HEK293T (cell line): Measurements from ENCODE around the gene MKX.

Source experiments
- CTCF ChIA-PET: fragments of 350-600 bp; formaldehyde crosslinking; extraction: SDS; loops from one replicate; lab custom pipeline; 2021; ENCODE audit warnings: antibody characterized with exemption, inconsistent platforms; lab: Yijun Ruan, JAX
- POLR2A ChIA-PET: fragments of 350-600 bp; formaldehyde crosslinking; extraction: SDS; loops from one replicate; lab custom pipeline; 2020; ENCODE audit warnings: antibody characterized with exemption, inconsistent platforms; lab: Yijun Ruan, JAX
- DNase-seq: peaks from one replicate; pipeline ENCODE4 v3.0.0; 2012; ENCODE audit warnings: mixed read lengths; ENCODE audit errors: extremely low spot score
- ARNT ChIP-seq: fragments of 450-650 bp; IDR thresholded peaks from 2 replicates; pipeline ENCODE4 v1.6.1; 2017; ENCODE audit warnings: mild to moderate bottlenecking
- BHLHE40 ChIP-seq: fragments of 450-650 bp; IDR thresholded peaks from 2 replicates; pipeline ENCODE4 v1.6.1; 2016; ENCODE audit warnings: mild to moderate bottlenecking, moderate library complexity, borderline replicate concordance
- CTBP1 ChIP-seq: fragments of 450-650 bp; IDR thresholded peaks from 2 replicates; pipeline ENCODE4 v1.6.1; 2016; ENCODE audit warnings: borderline replicate concordance
- ELF4 ChIP-seq: fragments of 450-650 bp; IDR thresholded peaks from 2 replicates; pipeline ENCODE4 v1.6.1; 2017; ENCODE audit warnings: antibody characterized with exemption
- FOXA1 ChIP-seq: fragments of 450-650 bp; IDR thresholded peaks from 2 replicates; pipeline ENCODE4 v1.6.1; 2016; ENCODE audit warnings: mild to moderate bottlenecking
- FOXK2 ChIP-seq: fragments of 450-650 bp; IDR thresholded peaks from 2 replicates; pipeline ENCODE4 v1.6.1; 2016; ENCODE audit warnings: mild to moderate bottlenecking
- FOXM1 ChIP-seq: fragments of 450-650 bp; IDR thresholded peaks from 2 replicates; pipeline ENCODE4 v1.6.1; 2017; ENCODE audit warnings: mild to moderate bottlenecking, borderline replicate concordance
- HDGF ChIP-seq: fragments of 450-650 bp; IDR thresholded peaks from 2 replicates; pipeline ENCODE4 v1.6.1; 2017; ENCODE audit warnings: antibody characterized with exemption, borderline replicate concordance
- L3MBTL2 ChIP-seq: fragments of 450-650 bp; conservative IDR thresholded peaks from 2 replicates; pipeline ENCODE4 v1.6.1; 2016; ENCODE audit warnings: mild to moderate bottlenecking
- LEF1 ChIP-seq: fragments of 450-650 bp; IDR thresholded peaks from 2 replicates; pipeline ENCODE4 v1.6.1; 2017; ENCODE audit warnings: mild to moderate bottlenecking, borderline replicate concordance
- NFRKB ChIP-seq: fragments of 450-650 bp; IDR thresholded peaks from 2 replicates; pipeline ENCODE4 v1.6.1; 2016; ENCODE audit warnings: mild to moderate bottlenecking, moderate library complexity
- SP1 ChIP-seq: fragments of 450-650 bp; IDR thresholded peaks from 2 replicates; pipeline ENCODE4 v1.6.1; 2017
- SUZ12 ChIP-seq: fragments of 450-650 bp; IDR thresholded peaks from 2 replicates; pipeline ENCODE4 v1.6.1; 2016; ENCODE audit warnings: mild to moderate bottlenecking
- TARDBP ChIP-seq: fragments of 450-650 bp; IDR thresholded peaks from 2 replicates; pipeline ENCODE4 v1.6.1; 2016
- ZNF384 ChIP-seq: fragments of 450-650 bp; IDR thresholded peaks from 2 replicates; pipeline ENCODE4 v1.6.1; 2016
- TF ChIP-seq, protein P1 (sequence below): fragments of 450-650 bp; IDR thresholded peaks from 2 replicates; pipeline ENCODE4 v1.6.1; 2016

Gene MKX

DNA sequence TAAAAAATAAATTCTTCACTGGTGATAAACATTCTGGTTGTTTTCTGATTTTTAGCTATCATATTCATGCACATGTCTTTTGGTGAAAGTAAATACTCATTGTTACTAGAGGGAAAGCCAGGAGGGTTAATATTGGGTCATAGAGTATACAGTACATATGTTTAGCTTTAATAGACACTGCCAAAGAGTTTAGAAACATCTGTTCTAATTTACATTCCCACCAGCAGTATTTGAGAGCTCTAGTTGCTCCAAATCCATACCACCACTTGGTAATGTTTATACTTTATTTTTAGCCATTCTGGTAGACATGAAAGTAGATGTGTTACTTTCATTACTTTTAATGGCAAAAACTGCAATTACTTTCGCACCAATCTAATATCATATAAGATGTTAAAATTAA lies 108.8 kb downstream of the MKX start:
- ChIA-PET POLR2A (no interaction called here), CTCF (no interaction called here)
- TF ChIP-seq TARDBP, result no peak
- no peak for TF ChIP-seq ARNT
- no peak for TF ChIP-seq CTBP1
- no peak for TF ChIP-seq FOXM1
- DNase-seq, result no peak

DNA sequence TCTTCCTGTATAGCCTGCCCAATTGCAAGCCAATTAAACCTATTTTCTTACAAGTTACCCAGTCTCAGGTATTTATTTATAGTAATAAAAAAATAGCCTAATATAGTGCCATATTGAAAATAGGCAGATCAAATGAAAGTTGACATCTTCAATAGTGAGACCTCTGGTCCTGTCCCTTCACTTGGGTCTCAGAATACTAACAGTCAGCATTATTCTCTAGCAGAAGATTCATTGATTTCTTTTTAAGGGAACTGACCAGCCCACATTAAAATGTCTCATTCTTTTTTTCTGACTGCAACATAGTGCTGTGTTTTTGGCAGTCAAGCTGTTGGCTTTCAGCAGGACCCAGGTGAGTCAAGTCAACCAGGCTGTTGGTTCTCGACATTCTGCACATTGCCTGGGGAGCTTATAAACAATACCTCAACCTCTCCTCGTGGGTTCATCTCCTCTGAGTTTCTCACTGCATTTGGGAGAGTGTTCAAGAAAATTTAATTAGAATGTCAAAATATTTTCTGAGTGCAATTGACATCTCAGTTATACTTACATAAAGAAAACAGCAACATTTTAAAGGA lies 109.8 kb downstream of the MKX start:
- TF ChIP-seq L3MBTL2 (no peak), SP1 (no peak), BHLHE40 (no peak)
- ChIA-PET POLR2A (no interaction called here), CTCF (no interaction called here)

DNA sequence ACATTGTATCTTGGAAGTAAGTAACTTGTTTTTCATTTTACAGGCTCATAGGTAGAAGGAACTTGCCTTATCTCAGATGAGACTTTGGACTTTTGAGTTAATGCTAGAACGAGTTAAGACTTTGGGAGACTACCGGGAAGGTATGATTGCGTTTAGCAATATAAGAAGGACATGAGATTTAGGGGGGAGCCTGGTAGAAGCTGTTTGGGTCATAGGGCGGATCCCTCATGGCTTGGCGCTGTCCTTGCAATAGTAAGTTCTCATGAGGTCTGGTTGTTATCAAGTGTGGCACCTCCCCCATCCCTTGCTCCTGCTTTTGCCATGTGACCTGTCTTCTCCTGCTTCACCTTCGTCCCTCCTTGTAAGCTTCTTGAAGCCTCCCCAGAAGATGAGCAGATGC lies 110.3 kb downstream of the MKX start:
- DNase-seq, result no peak
- POLR2A ChIA-PET, result no interaction called here
- CTCF ChIA-PET, result no interaction called here
- TF ChIP-seq ELF4 (no peak), ARNT (no peak), SUZ12 (no peak), SP1 (no peak), BHLHE40 (no peak), L3MBTL2 (no peak)

More for the DNA sequence above, 109.8 kb downstream of the MKX start:
- DNase-seq, result no peak

DNA sequence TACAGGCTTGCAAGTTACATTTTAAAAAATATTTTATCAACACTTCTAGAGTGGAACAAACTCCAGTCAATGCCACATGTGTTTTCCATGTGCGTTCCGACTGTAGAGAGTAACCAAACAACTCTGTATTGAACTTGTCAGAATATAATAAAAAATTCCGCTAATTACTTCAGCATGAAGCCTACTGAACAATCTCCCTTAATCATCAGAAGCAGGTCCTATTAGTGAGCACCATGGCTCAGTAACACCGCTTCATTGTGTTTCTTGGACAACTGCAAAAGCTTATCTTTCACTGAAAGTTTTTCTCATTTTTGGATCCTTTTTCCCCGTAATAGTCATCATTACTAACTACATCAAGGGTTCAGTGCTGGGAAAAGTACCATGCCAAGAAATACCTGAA lies 117.0 kb downstream of the MKX start:
- ChIA-PET POLR2A (no interaction called here), CTCF (no interaction called here)
- no peak for TF ChIP-seq CTBP1
- no peak for TF ChIP-seq HDGF
- TF ChIP-seq ARNT, result no peak
- TF ChIP-seq SUZ12, result no peak
- no peak for TF ChIP-seq L3MBTL2
- no peak for TF ChIP-seq FOXK2
- TF ChIP-seq ZNF384, result no peak
- TF ChIP-seq BHLHE40, result no peak
- TF ChIP-seq SP1, result no peak
- no peak for TF ChIP-seq FOXA1
- TF ChIP-seq, protein P1, sequence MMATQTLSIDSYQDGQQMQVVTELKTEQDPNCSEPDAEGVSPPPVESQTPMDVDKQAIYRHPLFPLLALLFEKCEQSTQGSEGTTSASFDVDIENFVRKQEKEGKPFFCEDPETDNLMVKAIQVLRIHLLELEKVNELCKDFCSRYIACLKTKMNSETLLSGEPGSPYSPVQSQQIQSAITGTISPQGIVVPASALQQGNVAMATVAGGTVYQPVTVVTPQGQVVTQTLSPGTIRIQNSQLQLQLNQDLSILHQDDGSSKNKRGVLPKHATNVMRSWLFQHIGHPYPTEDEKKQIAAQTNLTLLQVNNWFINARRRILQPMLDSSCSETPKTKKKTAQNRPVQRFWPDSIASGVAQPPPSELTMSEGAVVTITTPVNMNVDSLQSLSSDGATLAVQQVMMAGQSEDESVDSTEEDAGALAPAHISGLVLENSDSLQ, result no peak
- no peak for TF ChIP-seq FOXM1
- no peak for TF ChIP-seq LEF1
- no peak for TF ChIP-seq TARDBP
- no peak for TF ChIP-seq NFRKB
- no peak for TF ChIP-seq ELF4
- DNase-seq, result no peak

DNA sequence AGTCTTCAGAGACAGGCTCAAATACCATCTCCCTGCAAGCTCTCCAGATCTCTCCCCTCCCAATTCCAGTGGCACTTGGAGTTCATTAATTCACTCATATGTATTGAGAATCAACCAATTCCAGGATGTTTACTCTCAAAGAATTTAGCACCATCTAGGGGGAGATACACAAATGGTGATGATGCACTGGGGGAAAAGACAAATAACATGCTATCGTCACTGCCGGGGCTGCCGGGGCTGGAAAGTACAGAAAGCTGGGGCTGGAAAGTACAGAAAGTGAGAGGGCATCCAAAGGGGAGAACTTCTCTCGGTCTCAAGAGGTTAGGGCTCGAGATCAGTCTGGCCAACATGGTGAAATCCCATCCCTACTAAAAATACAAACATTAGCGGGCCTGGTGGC lies 118.7 kb downstream of the MKX start:
- DNase-seq, result no peak
- TF ChIP-seq BHLHE40 (no peak), NFRKB (no peak), FOXM1 (no peak), FOXK2 (no peak), ARNT (no peak), ELF4 (no peak), LEF1 (no peak), HDGF (no peak), FOXA1 (no peak), CTBP1 (no peak), L3MBTL2 (no peak), SUZ12 (no peak), TARDBP (no peak), ZNF384 (no peak), SP1 (no peak)
- TF ChIP-seq, protein P1, result no peak
- ChIA-PET CTCF (no interaction called here), POLR2A (no interaction called here)

DNA sequence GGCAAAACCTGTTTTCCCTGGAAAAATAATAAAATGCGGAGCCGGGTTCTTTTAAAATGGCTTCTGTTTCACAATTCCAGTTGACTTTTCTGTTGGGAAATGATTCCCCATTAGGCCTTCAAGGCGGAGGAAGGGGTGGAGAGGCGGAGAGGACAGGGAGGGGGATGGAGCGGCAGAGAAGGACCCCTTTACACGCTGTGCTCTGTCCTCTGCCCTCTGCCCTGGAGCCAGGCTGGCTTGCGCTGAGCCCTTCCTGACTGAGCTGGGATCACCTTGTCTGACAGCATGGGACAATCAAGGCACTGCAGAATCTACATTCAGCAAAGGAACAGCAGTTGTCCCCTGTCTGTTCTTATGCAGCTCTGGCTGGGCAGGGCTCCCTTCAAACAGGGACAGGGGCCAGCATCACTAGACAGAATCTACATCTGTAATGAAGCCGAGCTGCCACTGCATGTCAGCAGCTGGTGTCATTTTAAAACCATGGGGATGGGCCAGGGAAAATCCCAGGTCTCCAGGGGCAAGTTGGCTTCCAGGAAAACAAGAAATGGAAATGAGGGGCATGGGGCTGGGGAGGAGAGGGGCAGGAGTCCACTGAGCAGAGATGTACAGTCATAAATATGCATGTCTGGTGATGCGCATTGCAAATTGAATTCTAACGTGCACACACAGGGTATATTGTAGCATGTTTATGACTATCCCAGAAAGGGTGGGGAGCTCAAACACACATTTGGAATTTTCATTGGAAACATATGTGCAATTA lies 120.0 kb downstream of the MKX start:
- no peak for TF ChIP-seq LEF1
- no peak for TF ChIP-seq FOXK2
- no peak for TF ChIP-seq L3MBTL2
- TF ChIP-seq BHLHE40, result no peak
- no peak for TF ChIP-seq ZNF384
- no peak for TF ChIP-seq TARDBP
- no peak for TF ChIP-seq FOXA1
- TF ChIP-seq ARNT, result no peak
- TF ChIP-seq FOXM1, result no peak
- TF ChIP-seq CTBP1, result no peak
- TF ChIP-seq, protein P1, result no peak
- TF ChIP-seq SP1, result no peak
- no peak for TF ChIP-seq HDGF
- no peak for TF ChIP-seq ELF4
- no peak for TF ChIP-seq NFRKB
- no peak for TF ChIP-seq SUZ12
- CTCF ChIA-PET, result no interaction called here
- DNase-seq, result no peak
- POLR2A ChIA-PET, result no interaction called here
